Fibroblast of skin of right quadriceps (primary cell): ENCODE measurements around the gene PPP2CA.
"Not testable (repeated sequence)": the region's sequence is repeated elsewhere in the genome, so short reads cannot be mapped to it uniquely, and the experiment has no call there.

Experiments used
- DNase-seq: peaks from one replicate; pipeline ENCODE4 v3.0.0-alpha.2; 2013

PPP2CA gene

DNA sequence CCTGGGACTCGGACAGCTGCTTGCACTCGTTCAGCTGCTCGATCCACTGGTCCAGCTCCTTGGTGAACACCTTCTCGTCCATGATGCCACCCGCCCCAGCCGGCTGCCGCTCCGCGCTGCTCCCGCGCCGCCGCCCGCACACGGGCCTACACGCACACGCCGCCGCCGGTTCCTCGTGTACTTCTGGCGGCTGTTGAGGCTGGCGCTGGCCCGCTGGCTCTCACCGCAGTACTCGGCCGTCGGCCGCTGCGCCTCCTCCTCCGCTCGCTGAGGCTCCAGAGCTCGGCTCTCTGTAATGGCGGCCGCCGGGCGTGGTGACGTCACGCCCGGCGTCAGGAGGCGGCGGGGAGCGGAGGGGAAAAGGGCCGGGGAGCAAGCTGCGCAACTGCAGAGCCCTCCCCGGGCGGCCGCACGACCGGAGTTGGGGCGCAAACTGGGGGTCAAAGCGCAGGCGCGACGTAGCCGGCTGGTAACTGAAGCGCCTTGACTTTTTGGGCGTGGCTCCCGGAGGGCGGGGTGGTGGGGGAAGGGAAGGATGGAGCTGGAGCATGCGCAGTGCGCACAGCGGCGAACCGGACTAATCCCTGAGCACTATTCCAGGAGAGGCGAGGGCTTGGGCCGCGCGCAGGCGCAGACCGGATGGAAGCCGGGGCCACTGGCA, at the start of gene PPP2CA:
TSS of gene PPP2CA (minus strand) at position 294 of the 661 bp plus-strand sequence. CDS start at position 82, 212 bp downstream.
- DNase-seq, result peak; percentile 99

DNA sequence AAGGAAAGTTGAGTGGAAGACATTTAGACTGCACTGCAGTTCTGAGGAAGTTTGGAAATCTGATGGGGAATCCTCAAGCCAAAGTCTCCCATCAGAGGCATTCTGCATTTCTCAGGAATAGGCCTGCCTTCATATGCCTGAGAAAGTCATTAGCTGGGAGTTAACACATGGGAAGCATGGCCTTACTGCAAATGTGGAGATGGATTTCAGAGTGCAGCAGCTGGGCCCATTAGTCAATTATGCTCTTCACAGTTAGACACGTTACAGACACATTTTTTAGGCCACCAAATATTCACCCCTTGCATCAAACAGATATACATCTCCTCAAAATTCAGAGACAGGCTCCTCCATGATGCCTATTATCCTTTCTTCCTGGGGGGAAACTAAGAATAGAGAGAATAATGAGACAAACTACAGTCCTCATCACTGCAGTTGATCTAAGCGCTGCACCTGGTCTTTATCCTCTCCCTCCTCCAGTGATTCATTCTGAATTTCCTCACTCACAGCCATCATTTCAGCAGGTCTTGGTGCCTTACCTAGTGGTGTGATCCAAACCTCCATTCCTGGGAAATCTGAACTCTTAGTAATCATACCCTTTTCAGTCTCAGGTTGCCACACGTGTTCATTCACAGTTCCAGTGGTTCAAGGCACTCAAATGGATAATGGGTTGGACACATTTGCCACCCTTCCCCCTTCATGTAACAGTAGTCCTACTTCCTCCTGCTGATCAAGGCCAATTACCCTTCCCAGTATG, 47.9 kb upstream of the PPP2CA start:
- DNase-seq, result no peak

GRCh38 chr5:134271059-134271458, 45.2 kb upstream of the PPP2CA start:
- no peak for DNase-seq

DNA sequence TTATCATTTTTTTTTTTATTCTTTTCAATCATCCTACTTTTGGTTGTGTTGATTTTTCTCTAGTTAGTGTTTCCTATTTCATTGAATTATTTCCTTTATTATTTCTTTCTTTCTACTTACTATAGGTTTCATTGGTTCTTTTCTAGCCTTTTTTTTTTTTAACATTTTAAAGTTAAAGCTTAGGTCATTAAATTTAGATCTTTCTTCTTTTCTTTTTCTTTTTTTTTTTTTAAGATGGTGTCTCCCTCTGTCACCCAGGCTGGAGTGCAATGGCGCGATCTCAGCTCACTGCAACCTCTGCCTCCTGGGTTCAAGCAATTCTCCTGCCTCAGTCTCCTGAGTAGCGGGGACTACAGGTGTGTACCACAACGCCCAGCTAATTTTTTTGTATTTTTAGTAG, 43.0 kb upstream of the PPP2CA start:
- no peak for DNase-seq

DNA sequence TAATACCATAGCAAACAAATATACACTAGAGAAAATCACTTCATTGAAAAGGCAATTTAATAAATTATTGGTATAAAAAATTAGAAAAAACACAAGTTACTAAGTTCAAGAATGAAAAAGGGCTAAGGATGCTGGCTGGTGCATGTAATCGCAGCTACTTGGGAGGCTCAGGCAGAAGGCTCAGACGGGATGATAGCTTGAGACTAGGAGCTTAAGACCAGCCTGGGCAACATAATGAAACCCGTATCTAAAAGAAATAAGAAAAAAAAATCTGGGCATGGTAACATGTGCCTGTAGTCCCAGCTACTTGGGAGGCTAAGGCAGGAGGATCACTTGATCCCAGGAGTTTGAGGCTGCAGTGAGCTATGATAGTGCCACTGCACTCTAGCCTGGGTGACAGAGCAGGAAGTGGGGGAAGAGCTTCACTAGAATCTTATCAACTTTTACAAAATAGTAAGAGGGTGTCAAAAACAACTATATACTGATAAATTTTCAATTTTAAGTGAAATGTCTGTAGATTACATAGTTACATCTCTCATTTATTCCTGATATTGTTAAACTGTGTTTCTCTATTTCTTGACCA, 42.2 kb upstream of the PPP2CA start:
- DNase-seq, result no peak

DNA sequence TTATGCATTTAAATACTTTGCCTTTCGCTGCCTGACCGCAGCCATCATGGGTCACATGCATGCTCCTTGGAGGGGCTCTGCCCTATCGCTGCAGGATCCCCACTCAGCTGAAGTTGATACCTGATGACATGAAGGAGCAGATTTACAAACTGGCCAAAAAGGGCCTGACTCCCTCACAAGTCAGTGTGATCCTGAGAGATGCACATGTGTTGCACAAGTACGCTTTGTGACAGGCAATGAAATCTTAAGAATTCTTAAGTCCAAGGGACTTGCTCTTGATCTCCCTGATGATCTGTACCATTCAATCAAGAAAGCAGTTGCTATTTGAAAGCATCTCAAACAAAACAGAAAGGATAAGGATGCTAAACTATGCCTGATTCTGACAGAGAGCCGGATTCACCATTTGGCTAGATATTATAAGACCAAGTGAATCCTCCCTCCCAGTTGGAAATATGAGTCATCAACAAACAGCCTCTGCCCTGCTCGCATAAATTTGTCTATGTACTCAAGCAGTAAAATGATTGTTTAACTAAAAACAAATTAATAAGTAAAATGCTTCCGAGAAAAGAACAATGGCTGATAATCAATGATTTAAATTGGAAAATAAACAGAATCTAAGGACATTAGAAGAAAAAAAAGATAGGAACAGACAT, 41.6 kb upstream of the PPP2CA start:
- peak; percentile 14 for DNase-seq

- no peak for DNase-seq
Observed at GRCh38 chr5:134263801-134264200, 37.9 kb upstream of the PPP2CA start.

GRCh38 chr5:134262629-134263028, 36.8 kb upstream of the PPP2CA start:
- DNase-seq, result not testable (repeated sequence)

DNA sequence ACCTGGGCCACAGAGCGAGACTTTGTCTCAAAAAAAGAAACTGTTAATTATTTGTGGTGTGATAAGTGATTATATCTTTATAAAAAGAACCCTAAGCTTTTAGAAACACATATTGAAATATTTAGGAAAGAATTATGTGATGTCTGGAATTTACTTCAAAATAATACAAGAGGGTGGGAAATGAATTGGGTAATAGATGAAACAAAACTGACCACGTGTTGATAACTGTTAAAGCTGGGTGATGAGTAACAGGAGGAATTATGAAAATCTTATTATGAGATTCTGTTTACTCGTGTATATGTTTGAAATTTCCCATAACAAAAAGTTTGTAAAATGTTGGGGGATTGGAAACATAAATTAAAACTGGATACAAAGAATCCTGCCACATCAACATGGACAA, 33.0 kb upstream of the PPP2CA start:
- DNase-seq, result peak; percentile 19

GRCh38 chr5:134257176-134257575, 31.3 kb upstream of the PPP2CA start:
- no peak for DNase-seq

DNA sequence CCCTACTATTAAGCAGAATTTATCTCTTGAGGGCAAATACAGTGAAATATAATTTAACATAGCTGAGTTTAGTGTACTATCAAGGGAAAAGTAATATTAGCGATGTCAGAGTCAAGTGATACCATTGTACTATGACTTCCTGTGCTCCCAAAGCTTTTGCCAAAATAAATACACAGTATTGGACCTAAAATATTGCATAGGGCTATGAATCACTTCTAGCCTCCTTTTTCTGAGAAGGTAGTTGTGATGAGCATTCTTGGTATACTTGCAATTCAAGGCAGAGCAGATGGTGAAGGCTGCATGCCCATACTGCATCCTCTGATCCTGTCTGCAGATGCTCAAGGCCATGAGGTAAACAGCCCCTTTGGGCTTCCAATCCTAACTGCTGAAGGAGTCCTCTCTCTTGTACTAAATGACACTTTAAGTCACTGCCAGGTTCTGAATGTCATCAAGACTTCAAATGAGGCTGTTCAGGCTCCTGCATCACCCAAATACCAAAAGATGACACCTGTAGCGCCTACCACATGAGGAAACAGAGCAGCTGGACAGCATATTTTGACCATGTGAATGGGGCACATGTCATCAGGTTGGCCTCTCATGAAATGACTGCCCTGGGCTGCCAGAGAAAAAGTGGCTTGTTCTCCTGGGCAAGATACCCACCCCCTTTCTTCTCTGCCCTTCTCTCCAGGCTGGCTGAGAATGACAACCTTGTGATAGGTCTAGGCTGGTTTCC, 29.7 kb upstream of the PPP2CA start:
- DNase-seq, result peak; percentile 46

- DNase-seq, result not testable (repeated sequence)
Observed at GRCh38 chr5:134253368-134254153, 27.7 kb upstream of the PPP2CA start.

GRCh38 chr5:134252671-134253070, 26.8 kb upstream of the PPP2CA start:
- peak; percentile 77 for DNase-seq

DNA sequence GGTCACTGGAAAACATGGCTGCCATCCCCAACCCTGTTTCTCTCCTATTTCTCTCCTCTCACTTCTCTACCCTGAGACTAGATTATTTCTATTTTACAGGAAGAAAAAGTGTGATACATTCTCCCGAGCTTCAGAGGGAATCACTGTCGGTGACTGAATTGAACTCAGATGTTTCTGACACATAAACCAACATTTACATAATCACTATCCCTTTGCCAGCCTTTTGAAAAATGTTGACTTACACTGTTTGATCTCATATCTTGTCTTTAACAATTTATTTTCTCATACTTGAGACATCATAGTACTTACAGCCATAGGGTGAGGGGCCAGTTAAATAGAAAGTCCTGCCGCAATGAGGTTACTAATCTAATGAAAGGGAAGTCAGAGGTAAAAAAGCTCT, 25.1 kb upstream of the PPP2CA start:
- no peak for DNase-seq

DNA sequence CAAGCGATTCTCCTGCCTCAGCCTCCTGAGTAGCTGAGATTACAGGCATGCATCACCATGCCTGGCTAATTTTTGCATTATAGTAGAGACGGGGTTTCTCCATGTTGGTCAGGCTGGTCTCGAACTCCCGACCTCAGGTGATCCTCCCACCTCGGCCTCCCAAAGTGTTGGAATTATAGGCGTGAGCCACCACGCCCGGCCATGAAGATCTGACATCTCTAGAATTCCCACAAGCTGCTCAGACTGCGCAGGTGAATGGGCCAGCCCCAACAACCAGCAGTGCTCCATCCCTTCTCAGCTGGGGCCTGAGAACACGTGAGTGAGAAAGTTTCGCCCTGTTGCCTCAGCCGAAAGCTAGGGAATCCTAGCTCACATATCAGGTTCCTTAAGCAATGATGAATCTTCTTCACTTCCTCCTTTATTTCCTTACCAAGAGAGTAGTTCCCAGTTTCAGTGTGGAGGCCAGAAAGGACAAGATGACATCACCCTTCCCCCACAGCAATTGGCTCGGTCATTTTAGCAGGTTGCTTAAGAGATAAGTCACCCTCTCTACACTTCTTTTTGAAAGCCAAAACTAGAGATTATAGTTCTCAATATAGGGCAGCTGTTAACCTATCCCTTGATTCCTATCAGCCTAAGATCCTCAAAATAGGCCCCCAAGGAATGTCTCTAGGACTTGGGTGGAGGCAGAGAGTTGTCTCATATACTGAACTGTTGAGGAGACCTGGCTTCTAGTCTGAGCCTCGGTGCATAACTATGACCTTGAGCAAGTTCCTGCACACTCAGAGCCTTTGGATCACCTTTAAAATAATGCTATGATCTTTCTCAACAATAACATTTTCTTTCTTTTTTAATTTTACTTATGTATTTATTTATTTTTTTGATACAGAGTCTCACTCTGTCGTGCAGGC, 23.9 kb upstream of the PPP2CA start:
- DNase-seq, result peak; percentile 36

DNA sequence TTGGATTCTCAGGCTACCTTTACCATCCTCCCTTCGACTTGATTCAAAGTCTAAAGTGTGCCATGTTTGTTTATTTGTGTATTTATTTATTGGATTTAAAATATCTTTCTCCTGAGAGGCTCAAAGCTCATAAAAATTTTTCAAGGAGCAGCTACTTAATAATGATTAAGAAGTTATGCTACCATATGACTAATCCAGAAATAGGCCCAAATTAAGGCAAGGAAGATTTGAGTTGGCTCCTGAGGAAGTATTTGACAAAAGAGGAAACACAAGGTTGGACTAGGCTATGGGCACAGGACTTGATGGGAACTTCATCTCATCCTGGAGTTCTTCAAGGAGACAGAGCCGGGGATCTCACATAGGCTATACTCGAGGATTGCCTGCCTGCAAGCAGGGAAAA, 22.4 kb upstream of the PPP2CA start:
- no peak for DNase-seq

DNA sequence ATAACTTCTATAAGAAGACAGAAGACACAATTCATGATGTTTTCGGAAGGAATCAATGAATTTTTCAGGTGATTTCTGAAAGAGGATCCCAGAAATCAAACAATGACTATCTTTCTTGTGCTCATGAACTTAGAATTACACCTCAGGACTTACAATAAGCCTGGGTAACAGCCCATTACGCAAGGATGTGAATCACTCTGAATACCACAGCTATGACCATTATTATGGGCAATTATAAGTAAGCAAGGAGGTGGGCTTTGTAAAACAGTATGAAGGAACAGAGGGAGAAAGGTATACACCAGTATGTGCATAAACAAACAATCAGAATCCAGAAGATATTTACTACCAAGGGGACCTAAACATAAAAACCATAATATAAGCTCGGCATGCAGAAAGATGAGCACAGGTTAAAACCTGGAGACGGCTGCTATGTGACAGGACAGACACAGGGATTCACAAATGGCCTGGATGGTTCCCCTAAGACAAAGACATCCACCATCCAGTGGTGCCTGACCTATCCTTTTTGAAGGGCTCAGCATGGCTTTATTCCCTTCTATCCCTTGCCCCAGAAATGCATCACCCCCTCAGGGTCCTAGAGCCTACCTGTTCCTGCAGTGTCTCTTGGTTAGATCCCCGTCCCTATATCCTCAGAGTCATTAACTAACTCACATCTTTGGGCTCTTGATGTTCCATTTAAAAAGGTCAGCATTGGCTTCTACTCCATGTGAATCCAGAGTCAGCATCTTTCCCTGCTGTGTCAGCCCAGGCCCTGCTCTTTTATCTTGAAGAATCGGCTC, 21.8 kb upstream of the PPP2CA start:
- DNase-seq, result peak; percentile 86

DNA sequence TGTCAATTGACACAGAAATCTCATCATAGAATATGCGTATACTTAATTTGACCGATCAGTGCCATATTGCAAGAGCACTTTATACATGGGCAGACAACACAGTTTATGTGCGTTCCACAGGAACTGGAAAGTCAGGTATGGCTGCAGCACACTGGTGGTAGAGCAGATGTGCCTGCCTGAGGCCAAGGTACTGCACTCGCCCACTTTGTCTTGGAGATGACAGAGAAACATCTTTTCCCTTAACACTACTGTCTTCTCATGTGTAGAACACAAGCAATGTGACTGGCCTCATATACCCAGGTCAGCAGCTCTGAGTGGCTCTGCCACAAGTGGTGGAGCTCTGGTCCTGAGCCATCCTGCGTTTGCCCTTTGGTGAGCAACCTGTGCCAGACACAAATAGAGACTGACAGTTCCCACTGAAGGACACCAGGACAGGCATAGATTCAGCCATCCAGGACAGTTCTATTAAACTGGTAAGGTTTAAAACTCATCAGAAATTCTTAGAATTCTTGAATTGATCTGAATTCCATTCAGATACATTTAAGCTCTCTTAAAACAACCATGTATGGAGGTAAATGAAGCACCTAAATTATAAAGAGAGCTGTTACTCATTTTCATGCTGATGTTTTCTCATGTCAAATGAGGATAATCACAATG, 21.0 kb upstream of the PPP2CA start:
- DNase-seq, result no peak

GRCh38 chr5:134245692-134246091, 19.8 kb upstream of the PPP2CA start:
- DNase-seq, result no peak
